ENCODE measurements around the gene ALG3. TPM values are rescaled to one million over a fixed set of nuclear protein-coding genes. Genes with fewer than 3 reads are reported as not detected.
A peak's percentile ranks its signal among the peaks of the same experiment; 100 is the strongest.

The ALG3 gene
- total RNA-seq, 4 donors from 2014 or later: 38.9 to 79.5 (median 58.7) TPM

DNA sequence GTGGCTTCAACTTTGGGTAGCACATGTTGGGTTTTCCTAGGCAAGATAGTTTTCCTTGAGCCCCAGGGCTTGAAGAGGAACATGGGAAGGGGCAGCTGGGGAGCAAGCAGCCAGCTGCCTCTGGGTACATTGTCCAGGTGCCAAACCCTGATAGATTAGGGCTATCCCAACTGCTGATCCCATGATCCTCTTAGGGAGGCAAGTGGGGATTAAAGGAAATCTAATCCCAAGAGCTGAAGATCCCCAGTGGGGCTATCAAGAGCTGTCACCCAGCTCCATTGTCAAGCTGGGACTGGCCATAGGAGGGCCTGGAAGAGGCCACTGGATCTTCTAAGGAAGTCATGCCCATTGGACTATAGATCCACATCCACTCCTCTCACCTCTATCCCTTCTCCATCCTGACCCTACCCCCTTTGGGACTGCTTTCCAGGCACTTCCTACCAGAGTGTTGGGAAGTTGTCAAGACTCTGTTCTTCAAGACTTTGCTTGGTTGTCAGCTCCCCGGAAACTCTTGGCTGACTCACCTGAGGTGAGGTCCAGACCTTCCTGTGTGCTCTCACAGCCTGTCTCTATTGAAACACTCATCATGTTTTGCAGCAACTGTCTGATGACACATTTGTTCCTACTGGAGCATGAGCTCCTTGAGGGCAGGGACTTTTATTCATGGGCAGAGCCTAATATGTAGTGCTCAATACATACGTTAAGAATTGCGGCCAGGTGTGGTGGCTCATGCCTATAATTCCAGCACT is 6.7 kb upstream of the ALG3 start:
- WGBS, 2 donors: 93 to 100% methylated on average over 3 of the region's 3 CpGs
- no peak overlapping the region for H3K4me3 ChIP-seq
- TF ChIP-seq POLR2A (IDR thresholded peaks at IDR 0.05) (no peak), EP300 (IDR thresholded peaks at IDR 0.05) (no peak)
- TF ChIP-seq, protein P1, sequence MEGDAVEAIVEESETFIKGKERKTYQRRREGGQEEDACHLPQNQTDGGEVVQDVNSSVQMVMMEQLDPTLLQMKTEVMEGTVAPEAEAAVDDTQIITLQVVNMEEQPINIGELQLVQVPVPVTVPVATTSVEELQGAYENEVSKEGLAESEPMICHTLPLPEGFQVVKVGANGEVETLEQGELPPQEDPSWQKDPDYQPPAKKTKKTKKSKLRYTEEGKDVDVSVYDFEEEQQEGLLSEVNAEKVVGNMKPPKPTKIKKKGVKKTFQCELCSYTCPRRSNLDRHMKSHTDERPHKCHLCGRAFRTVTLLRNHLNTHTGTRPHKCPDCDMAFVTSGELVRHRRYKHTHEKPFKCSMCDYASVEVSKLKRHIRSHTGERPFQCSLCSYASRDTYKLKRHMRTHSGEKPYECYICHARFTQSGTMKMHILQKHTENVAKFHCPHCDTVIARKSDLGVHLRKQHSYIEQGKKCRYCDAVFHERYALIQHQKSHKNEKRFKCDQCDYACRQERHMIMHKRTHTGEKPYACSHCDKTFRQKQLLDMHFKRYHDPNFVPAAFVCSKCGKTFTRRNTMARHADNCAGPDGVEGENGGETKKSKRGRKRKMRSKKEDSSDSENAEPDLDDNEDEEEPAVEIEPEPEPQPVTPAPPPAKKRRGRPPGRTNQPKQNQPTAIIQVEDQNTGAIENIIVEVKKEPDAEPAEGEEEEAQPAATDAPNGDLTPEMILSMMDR (IDR thresholded peaks at IDR 0.05): no peak

DNA sequence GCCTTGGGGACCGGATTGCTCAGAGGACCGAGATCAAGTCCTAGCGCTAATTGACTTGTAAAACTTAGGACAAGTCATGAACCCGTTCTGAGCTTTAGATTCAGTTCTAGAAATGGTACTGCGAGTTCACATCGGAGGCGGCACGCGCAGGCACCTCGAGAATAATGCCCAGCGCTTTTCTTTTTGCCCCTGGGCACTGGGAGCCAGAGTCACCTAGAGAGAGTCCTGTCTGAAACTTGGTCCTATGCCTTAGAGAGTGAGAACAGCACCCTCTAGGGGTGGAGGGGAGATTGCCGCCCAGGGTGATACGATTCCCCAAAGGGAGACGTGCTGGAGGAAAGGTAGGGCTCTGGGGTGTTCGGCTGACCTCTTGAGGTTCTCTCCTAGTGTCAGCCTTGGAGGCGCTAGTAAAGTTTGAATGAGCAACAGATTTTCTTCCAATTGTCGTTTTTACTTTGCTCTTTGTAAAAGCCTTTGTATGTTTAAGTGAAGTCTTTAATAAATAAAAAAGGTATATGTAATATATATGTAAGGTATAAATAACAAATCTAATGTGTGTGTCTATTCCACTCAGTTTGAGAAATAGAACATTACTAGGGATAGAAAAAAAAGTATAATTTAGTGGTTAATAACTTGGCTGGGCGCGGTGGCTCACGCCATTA is 1.5 kb upstream of the ALG3 start:
- 12 to 18% methylated on average over 15 to 20 of the region's 20 CpGs for WGBS, 2 donors
- Histone ChIP-seq H3K27ac (peak overlapping the region in 3 of 4 donors; percentile 30 to 86 (median 84)), H3K4me1 (peaks cover 0 to 26% (median 6%) of the 10 kb centered on the region in 4 donors), H3K36me3 (peaks cover 0 to 8% (median 0%) of the 10 kb centered on the region in 3 donors), H3K9me3 (no peaks in the 10 kb centered on the region), H3K27me3 (no peaks in the 10 kb centered on the region), H3K4me3 (peak overlapping the region; percentile 64 to 76 (median 74))
- TF ChIP-seq EP300 (IDR thresholded peaks at IDR 0.05): no peak
- TF ChIP-seq, protein P1 (IDR thresholded peaks at IDR 0.05): peak; percentile 64 to 92 (median 89)
- peak; percentile 83 to 93 for DNase-seq (ENCODE audit: low spot score in 2 of 2)

More for the DNA sequence above, 6.7 kb upstream of the ALG3 start:
- H3K4me1 ChIP-seq: peaks cover 0 to 15% (median 6%) of the 10 kb centered on the region in 4 donors
- H3K9me3 ChIP-seq: no peaks in the 10 kb centered on the region
- H3K36me3 ChIP-seq: peaks cover 0 to 14% (median 0%) of the 10 kb centered on the region in 3 donors
- peaks cover 0 to 19% of the 10 kb centered on the region in 2 donors for H3K27me3 ChIP-seq
- DNase-seq (ENCODE audit: low spot score in 2 of 2): no peak
- no peak overlapping the region for H3K27ac ChIP-seq

DNA sequence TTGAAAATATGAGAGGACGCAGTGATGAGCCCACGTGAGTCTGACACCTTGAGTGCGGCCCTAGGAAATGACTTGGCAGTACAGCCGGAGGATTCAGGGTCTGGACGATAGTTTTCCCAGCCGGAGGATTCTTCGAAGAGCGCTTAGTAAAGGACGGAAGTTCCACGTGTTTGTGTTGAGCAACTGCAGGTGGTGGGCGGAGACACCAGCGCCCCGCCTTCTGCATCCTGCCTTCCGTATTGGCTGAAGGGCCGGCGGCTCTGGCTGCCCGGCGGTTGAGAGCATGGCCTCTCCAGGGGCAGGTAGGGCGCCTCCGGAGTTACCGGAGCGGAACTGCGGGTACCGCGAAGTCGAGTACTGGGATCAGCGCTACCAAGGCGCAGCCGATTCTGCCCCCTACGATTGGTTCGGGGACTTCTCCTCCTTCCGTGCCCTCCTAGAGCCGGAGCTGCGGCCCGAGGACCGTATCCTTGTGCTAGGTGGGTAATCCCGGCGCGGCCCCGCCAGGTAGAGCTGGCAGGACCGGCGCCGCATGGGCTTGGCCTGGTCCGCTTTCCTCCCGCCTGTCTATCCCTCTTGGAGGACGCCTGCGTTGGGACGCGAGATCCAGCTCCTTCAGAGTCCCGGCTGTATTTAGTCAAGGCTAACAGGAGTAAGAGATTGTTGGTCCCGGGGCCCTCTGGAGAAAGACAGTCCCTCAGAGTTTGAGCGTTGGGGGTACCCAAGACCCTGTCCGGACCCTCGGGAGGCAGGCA is 827 bp upstream of the ALG3 start, which contains the start of gene EEF1AKMT4:
Gene EEF1AKMT4, plus strand, starts transcription at position 261 of the 755 bp plus-strand sequence. Its CDS starts 23 bp downstream, at position 284.
- DNase-seq (ENCODE audit: low spot score in 2 of 2): peak; percentile 89 to 92
- Histone ChIP-seq H3K36me3 (peaks cover 0 to 16% (median 0%) of the 10 kb centered on the region in 3 donors), H3K27me3 (no peaks in the 10 kb centered on the region), H3K4me3 (peak within 1 kb of the TSS; percentile 64 to 76 (median 74)), H3K27ac (peak within 1 kb of the TSS; percentile 44 to 86 (median 82)), H3K4me1 (peaks cover 0 to 26% (median 6%) of the 10 kb centered on the region in 4 donors), H3K9me3 (no peaks in the 10 kb centered on the region)
- no peak for TF ChIP-seq POLR2A (IDR thresholded peaks at IDR 0.05)
- peak; percentile 21 to 71 for TF ChIP-seq EP300 (IDR thresholded peaks at IDR 0.05)
- TF ChIP-seq, protein P1 (IDR thresholded peaks at IDR 0.05): peak in 4 of 5 experiments; percentile 25 to 60 (median 46)
- WGBS, 2 donors: 1% methylated on average over 27 to 39 of the region's 54 CpGs

DNA sequence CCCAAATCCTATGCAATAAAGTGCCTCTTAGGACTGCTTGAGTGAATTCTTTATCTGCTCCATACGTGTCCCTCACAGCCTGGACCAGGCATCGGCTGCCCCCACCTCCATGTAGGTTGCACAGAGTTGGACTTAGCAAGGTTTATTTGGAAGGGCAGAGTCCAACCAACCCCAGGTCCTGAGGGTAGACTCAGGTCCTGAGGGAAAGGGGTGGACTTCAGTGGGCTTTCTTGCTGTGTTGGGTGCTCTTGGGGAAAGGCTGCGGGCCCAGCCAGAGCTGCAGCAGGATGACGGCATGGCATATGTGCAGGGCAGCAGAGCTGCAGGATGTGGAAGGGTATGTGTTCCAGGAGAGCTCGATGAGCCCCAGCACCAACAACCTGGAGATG is 6.5 kb downstream of the ALG3 start:
- TF ChIP-seq POLR2A (IDR thresholded peaks at IDR 0.05) (no peak), EP300 (IDR thresholded peaks at IDR 0.05) (no peak)
- TF ChIP-seq, protein P1 (IDR thresholded peaks at IDR 0.05): no peak
- Histone ChIP-seq H3K27me3 (no peaks in the 10 kb centered on the region), H3K9me3 (no peaks in the 10 kb centered on the region), H3K4me3 (no peak overlapping the region), H3K27ac (no peak overlapping the region), H3K36me3 (peaks cover 0 to 48% (median 15%) of the 10 kb centered on the region in 3 donors), H3K4me1 (peaks cover 0 to 17% (median 0%) of the 10 kb centered on the region in 4 donors)
- no peak for DNase-seq (ENCODE audit: low spot score in 2 of 2)
- 76 to 78% methylated on average over 5 of the region's 5 CpGs for whole genome bisulfite sequencing, 2 donors

Measured in tibial nerve (tissue), 4 donors.